ENCODE results near the gene EPN2.

DNA sequence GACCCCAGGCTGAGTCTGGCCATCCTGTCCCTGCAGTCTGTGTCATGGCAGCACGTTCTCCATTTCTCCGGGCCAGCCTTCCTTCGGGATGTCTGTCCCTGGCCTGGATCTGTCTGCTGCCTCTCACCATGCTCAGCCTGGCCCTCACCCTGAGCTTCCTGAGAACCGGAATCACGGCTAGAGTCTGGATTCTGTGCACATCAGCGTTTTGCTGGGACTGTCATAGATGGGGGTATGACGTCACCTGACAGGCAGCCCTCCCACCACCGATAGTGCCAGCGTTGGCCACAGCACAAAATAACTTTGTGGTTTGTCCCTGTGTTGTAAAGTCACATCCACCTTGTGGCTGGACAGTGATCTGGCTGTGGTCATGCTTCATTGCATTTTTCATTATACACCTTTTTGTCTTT, 66.2 kb downstream of the EPN2 start:
- TF ChIP-seq, protein P1, sequence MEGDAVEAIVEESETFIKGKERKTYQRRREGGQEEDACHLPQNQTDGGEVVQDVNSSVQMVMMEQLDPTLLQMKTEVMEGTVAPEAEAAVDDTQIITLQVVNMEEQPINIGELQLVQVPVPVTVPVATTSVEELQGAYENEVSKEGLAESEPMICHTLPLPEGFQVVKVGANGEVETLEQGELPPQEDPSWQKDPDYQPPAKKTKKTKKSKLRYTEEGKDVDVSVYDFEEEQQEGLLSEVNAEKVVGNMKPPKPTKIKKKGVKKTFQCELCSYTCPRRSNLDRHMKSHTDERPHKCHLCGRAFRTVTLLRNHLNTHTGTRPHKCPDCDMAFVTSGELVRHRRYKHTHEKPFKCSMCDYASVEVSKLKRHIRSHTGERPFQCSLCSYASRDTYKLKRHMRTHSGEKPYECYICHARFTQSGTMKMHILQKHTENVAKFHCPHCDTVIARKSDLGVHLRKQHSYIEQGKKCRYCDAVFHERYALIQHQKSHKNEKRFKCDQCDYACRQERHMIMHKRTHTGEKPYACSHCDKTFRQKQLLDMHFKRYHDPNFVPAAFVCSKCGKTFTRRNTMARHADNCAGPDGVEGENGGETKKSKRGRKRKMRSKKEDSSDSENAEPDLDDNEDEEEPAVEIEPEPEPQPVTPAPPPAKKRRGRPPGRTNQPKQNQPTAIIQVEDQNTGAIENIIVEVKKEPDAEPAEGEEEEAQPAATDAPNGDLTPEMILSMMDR (IDR thresholded peaks at IDR 0.05) = no peak
- TF ChIP-seq POLR2AphosphoS5 (IDR thresholded peaks at IDR 0.05; ENCODE audit: low read depth, low read length) = no peak
- TF ChIP-seq RAD21 (IDR thresholded peaks at IDR 0.05; ENCODE audit: low read length) = no peak
- TF ChIP-seq GABPA (IDR thresholded peaks at IDR 0.05; ENCODE audit: low read depth) = no peak
- TF ChIP-seq, protein P2, sequence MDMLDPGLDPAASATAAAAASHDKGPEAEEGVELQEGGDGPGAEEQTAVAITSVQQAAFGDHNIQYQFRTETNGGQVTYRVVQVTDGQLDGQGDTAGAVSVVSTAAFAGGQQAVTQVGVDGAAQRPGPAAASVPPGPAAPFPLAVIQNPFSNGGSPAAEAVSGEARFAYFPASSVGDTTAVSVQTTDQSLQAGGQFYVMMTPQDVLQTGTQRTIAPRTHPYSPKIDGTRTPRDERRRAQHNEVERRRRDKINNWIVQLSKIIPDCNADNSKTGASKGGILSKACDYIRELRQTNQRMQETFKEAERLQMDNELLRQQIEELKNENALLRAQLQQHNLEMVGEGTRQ (IDR thresholded peaks at IDR 0.05; ENCODE audit: borderline replicate concordance, low read depth, low read length) = no peak
- TF ChIP-seq SMC3 (IDR thresholded peaks at IDR 0.05; ENCODE audit: low read depth, low read length) = no peak
- no peak for TF ChIP-seq EP300 (IDR thresholded peaks at IDR 0.05; ENCODE audit: borderline replicate concordance in 1 of 2, low read depth in 1 of 2, low read length in 1 of 2)
- TF ChIP-seq, protein P3, sequence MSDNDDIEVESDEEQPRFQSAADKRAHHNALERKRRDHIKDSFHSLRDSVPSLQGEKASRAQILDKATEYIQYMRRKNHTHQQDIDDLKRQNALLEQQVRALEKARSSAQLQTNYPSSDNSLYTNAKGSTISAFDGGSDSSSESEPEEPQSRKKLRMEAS (IDR thresholded peaks at IDR 0.05; ENCODE audit: low read depth) = no peak
- TF ChIP-seq RCOR1 (IDR thresholded peaks at IDR 0.05; ENCODE audit: low read length) = no peak
- no peak for TF ChIP-seq TAF1 (IDR thresholded peaks at IDR 0.05; ENCODE audit: borderline replicate concordance, low read depth, low read length)
- no peak for TF ChIP-seq EZH2phosphoT487 (IDR thresholded peaks at IDR 0.05; ENCODE audit: borderline replicate concordance, low read depth)
- TF ChIP-seq, protein P4, sequence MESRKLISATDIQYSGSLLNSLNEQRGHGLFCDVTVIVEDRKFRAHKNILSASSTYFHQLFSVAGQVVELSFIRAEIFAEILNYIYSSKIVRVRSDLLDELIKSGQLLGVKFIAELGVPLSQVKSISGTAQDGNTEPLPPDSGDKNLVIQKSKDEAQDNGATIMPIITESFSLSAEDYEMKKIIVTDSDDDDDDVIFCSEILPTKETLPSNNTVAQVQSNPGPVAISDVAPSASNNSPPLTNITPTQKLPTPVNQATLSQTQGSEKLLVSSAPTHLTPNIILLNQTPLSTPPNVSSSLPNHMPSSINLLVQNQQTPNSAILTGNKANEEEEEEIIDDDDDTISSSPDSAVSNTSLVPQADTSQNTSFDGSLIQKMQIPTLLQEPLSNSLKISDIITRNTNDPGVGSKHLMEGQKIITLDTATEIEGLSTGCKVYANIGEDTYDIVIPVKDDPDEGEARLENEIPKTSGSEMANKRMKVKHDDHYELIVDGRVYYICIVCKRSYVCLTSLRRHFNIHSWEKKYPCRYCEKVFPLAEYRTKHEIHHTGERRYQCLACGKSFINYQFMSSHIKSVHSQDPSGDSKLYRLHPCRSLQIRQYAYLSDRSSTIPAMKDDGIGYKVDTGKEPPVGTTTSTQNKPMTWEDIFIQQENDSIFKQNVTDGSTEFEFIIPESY (IDR thresholded peaks at IDR 0.05; ENCODE audit: borderline replicate concordance, low read depth) = no peak
- TF ChIP-seq MXI1 (IDR thresholded peaks at IDR 0.05; ENCODE audit: low read depth, low read length) = no peak

Measured in SK-N-SH (cell line).